Vagina (tissue), 2 donors: ENCODE measurements around the gene TIGAR.

Source experiments
- POLR2A ChIP-seq, 2 donors: fragments of 450-650 bp; IDR thresholded peaks; one replicate each; pipeline ENCODE4 v1.6.1; 2017; ENCODE audit warnings: antibody characterized with exemption in 2 of 2, mild to moderate bottlenecking in 2 of 2, moderate library complexity in 2 of 2
- POLR2AphosphoS5 ChIP-seq, 2 donors: sonication (generic); formaldehyde crosslinking; IDR thresholded peaks; one replicate each; pipeline ENCODE4 v1.9.0; 2017; ENCODE audit warnings: antibody characterized with exemption in 2 of 2, mild to moderate bottlenecking in 2 of 2, low read depth in 1 of 2; ENCODE audit not compliant: insufficient read depth in 1 of 2
- TF ChIP-seq, protein P1 (sequence below), 3 experiments: fragments of 450-650 bp in 2 of 3; fragments of 200-600 bp in 1 of 3; sonication (generic) in 1 of 3; IDR thresholded peaks; one replicate each; pipeline ENCODE4 v1.5.1; 2017 to 2019; ENCODE audit warnings: antibody characterized with exemption in 3 of 3, mild to moderate bottlenecking in 2 of 3, moderate library complexity in 2 of 3

DNA sequence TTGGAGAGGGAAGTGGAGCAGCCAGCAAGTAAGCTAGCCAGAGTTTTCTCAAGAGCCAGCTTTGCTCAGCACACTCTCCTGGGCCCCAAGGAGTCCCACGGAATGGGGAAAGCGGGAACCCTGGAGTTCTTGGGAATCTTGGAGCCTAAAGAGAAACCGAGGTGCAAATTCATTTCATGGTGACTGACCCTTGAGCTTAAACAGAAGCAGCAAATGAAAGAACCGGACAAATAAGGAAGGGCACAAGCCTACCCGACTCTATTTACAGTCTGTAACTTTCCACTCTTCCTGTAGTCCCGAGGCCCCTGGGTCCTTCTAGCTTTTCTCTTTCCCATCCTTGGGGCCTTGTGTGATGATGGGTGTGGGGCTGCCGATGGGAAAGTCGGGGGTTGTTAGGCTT is 18.1 kb upstream of the TIGAR start:
- TF ChIP-seq POLR2A (IDR thresholded peaks at IDR 0.05) (no peak), POLR2AphosphoS5 (IDR thresholded peaks at IDR 0.05; ENCODE audit: insufficient read depth in 1 of 2, low read depth in 1 of 2) (no peak)
- TF ChIP-seq, protein P1, sequence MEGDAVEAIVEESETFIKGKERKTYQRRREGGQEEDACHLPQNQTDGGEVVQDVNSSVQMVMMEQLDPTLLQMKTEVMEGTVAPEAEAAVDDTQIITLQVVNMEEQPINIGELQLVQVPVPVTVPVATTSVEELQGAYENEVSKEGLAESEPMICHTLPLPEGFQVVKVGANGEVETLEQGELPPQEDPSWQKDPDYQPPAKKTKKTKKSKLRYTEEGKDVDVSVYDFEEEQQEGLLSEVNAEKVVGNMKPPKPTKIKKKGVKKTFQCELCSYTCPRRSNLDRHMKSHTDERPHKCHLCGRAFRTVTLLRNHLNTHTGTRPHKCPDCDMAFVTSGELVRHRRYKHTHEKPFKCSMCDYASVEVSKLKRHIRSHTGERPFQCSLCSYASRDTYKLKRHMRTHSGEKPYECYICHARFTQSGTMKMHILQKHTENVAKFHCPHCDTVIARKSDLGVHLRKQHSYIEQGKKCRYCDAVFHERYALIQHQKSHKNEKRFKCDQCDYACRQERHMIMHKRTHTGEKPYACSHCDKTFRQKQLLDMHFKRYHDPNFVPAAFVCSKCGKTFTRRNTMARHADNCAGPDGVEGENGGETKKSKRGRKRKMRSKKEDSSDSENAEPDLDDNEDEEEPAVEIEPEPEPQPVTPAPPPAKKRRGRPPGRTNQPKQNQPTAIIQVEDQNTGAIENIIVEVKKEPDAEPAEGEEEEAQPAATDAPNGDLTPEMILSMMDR (IDR thresholded peaks at IDR 0.05) = no peak
